Central memory CD8-positive, alpha-beta T cell (primary cell): ENCODE results near the gene SAMD13.

Source experiments
- ATAC-seq: fragments of 150-1000 bp; cut with Tn5 transposase; replicated peaks from 2 replicates; pipeline ENCODE4 v1.10.0; 2022; ENCODE audit warnings: mild to moderate bottlenecking, moderate FRiP score, moderate number of reproducible peaks; ENCODE audit not compliant: poor library complexity, severe bottlenecking; ENCODE audit errors: extremely low read depth
- DNase-seq, 2 donors: peaks; one replicate each; pipeline ENCODE4 v3.0.0; 2021; ENCODE audit warnings: low spot score in 2 of 2
- H3K27ac Mint-ChIP-seq: one replicate; pipeline ENCODE4 v1.8.0; 2022; ENCODE audit warnings: low read depth, mild to moderate bottlenecking, moderate library complexity, mixed read lengths
- H3K27me3 Mint-ChIP-seq: one replicate; pipeline ENCODE4 v1.8.0; 2022; ENCODE audit warnings: mixed read lengths
- H3K36me3 Mint-ChIP-seq: one replicate; pipeline ENCODE4 v1.8.0; 2022; ENCODE audit warnings: mild to moderate bottlenecking, moderate library complexity, mixed read lengths; ENCODE audit not compliant: insufficient read depth
- H3K4me1 Mint-ChIP-seq: one replicate; pipeline ENCODE4 v1.8.0; 2022; ENCODE audit warnings: mixed read lengths
- H3K4me3 Mint-ChIP-seq: one replicate; pipeline ENCODE4 v1.8.0; 2022; ENCODE audit warnings: mild to moderate bottlenecking, moderate library complexity, mixed read lengths
- H3K9me3 Mint-ChIP-seq: one replicate; pipeline ENCODE4 v1.8.0; 2022; ENCODE audit warnings: mixed read lengths

SAMD13 gene, protein sequence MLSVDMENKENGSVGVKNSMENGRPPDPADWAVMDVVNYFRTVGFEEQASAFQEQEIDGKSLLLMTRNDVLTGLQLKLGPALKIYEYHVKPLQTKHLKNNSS

DNA sequence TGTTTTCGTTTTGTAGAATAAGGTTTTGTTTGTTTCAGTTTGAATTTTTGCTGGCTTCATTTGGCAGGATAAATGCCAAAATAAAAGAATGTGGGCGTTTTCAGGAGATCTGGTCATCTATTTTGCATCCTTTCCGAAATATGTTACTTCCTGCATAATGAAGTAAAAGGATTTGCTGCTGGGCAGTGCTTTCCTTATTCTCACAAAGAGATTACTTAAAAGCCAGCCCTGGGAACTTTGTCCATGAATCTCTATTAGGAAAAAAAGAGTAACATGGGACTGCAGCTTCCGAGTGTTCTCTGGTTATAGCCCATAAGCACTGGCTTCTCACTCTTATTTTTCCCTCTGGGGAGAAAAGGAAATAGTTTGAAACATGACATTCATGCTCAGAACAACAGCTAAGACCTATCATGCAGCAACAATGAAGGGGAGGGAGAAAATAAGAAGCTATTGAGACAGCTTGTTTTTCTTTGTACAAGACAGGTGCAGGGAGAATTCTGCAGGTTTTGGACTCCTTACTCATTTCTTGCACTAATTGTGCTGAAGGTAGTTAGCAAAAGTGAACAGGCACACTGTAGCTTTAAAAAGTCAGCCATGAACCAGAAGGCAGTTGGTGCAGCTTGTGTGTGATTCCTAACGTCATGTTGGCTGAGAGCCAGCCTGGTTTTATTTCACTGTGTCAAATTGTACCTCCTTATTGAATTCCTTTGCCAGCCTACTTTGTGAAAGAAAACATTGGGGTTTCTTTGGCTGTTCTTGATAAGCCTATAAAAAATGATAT is at the start of gene SAMD13:
TSS of gene SAMD13 (plus strand) at position 705 of the 781 bp plus-strand sequence. CDS start 1,527 bp downstream, outside the sequence.
- Mint-ChIP-seq H3K9me3 (no peaks in the 10 kb centered on the region), H3K4me1 (peaks cover 22% of the 10 kb centered on the region), H3K36me3 (peaks cover 1% of the 10 kb centered on the region), H3K27me3 (peaks cover 60% of the 10 kb centered on the region), H3K4me3 (peak within 1 kb of the TSS; percentile 36), H3K27ac (no peak within 1 kb of the TSS)
- no peak for ATAC-seq
- no peak for DNase-seq

DNA sequence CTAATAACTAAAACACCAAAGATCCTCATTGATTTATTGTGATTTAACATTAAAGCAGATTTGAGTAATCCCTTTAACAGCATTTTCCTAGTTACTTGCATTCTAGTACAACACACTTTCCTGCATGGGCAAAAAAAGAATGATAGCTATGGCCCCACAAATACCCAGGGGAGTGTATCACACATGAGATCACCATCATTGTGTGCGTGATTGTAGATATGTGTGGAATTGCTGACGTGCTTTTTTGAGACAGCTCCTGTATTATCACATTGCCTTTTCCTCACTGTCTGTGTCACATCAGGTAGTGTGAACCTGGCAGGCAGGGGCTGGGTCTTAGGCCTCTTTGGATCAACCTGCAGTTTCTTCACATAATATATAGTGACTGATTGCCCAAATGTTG is 48.5 kb upstream of the SAMD13 start:
- Mint-ChIP-seq H3K4me1 (no peaks in the 10 kb centered on the region), H3K36me3 (no peaks in the 10 kb centered on the region), H3K9me3 (peaks cover 5% of the 10 kb centered on the region), H3K4me3 (no peak overlapping the region), H3K27ac (no peak overlapping the region), H3K27me3 (no peaks in the 10 kb centered on the region)
- DNase-seq (no peak), ATAC-seq (no peak)

DNA sequence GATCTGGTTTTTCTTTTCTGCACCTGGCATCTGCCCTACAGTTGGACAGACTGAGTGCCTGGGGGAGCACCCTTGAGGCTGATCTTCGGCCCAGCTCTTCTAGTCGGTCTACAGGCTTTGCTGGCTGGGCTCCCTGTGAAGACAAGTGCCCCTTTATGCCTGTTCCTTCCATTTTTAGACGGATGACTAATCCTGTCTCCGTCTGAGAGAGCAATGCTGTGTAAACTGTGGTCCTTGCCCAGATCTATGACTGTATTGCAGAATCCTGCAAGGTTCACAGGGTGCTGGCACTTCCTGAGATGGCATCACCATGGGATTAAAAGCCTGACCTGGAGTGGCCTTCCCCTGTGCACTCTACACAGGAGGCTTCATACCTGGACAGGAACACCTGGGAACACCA is 47.6 kb upstream of the SAMD13 start:
- Mint-ChIP-seq H3K27me3 (no peaks in the 10 kb centered on the region), H3K36me3 (no peaks in the 10 kb centered on the region), H3K4me1 (no peaks in the 10 kb centered on the region), H3K27ac (no peak overlapping the region), H3K9me3 (peaks cover 5% of the 10 kb centered on the region), H3K4me3 (no peak overlapping the region)
- DNase-seq (no peak), ATAC-seq (no peak)

GRCh38 chr1:84254703-84255238 is 46.7 kb upstream of the SAMD13 start:
- Mint-ChIP-seq H3K27me3 (no peaks in the 10 kb centered on the region), H3K4me3 (no peak overlapping the region), H3K36me3 (no peaks in the 10 kb centered on the region), H3K27ac (no peak overlapping the region), H3K4me1 (no peaks in the 10 kb centered on the region), H3K9me3 (peaks cover 5% of the 10 kb centered on the region)
- ATAC-seq (no peak), DNase-seq (no peak)

DNA sequence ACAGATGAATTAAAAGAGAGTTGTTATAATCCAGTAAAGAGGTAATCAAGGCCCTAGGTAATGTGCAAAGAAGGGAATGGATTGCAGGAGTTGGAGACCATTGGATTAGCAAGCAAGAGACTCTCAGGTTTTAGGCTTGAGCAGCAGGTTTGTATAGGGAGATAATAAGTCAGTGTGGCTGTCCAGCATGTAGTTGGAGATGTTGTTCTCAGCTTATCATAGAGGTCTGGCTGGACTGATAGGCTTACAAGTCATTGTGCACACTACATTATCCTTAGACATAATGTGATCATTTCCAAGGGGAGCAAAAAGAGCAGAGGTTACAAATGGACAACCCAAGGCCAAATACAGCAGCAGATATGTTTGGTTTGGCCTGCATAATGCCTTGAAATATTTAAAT is 45.9 kb upstream of the SAMD13 start:
- no peak for DNase-seq
- H3K9me3 Mint-ChIP-seq = peaks cover 5% of the 10 kb centered on the region
- ATAC-seq = no peak
- no peaks in the 10 kb centered on the region for H3K27me3 Mint-ChIP-seq
- no peak overlapping the region for H3K4me3 Mint-ChIP-seq
- no peaks in the 10 kb centered on the region for H3K36me3 Mint-ChIP-seq
- H3K27ac Mint-ChIP-seq = no peak overlapping the region
- no peaks in the 10 kb centered on the region for H3K4me1 Mint-ChIP-seq

DNA sequence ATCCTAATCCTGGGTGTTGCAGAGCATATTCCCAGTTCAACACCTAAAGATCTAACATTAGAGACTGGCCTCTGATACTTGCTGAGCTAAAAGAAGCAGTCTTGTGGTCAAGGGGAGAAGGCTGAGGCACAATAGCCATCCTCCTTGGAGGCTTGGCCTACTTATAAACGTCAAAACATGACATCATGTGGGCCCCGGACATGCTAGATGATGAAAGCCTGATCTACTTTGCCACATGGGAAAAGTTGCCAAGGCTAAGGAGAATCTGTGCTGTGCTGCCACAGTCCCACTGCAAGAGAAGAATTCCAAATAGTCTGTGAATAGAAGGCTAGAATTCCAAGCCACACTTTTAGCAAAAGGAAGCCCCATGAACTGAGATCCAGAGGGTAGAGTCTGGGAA is 43.9 kb upstream of the SAMD13 start:
- ATAC-seq (no peak), DNase-seq (no peak)
- H3K27ac Mint-ChIP-seq = no peak overlapping the region
- no peak overlapping the region for H3K4me3 Mint-ChIP-seq
- H3K9me3 Mint-ChIP-seq = no peaks in the 10 kb centered on the region
- no peaks in the 10 kb centered on the region for H3K4me1 Mint-ChIP-seq
- no peaks in the 10 kb centered on the region for H3K27me3 Mint-ChIP-seq
- no peaks in the 10 kb centered on the region for H3K36me3 Mint-ChIP-seq

GRCh38 chr1:84259376-84259775 is 42.1 kb upstream of the SAMD13 start:
- DNase-seq (no peak), ATAC-seq (no peak)
- Mint-ChIP-seq H3K9me3 (no peaks in the 10 kb centered on the region), H3K27me3 (no peaks in the 10 kb centered on the region), H3K4me1 (no peaks in the 10 kb centered on the region), H3K27ac (no peak overlapping the region), H3K4me3 (no peak overlapping the region), H3K36me3 (no peaks in the 10 kb centered on the region)

GRCh38 chr1:84259989-84260388 is 41.5 kb upstream of the SAMD13 start:
- H3K4me3 Mint-ChIP-seq = no peak overlapping the region
- H3K27me3 Mint-ChIP-seq = no peaks in the 10 kb centered on the region
- DNase-seq (no peak), ATAC-seq (no peak)
- no peaks in the 10 kb centered on the region for H3K36me3 Mint-ChIP-seq
- H3K4me1 Mint-ChIP-seq = no peaks in the 10 kb centered on the region
- no peaks in the 10 kb centered on the region for H3K9me3 Mint-ChIP-seq
- H3K27ac Mint-ChIP-seq = no peak overlapping the region

GRCh38 chr1:84260852-84261518 is 40.5 kb upstream of the SAMD13 start:
- DNase-seq (no peak), ATAC-seq (no peak)
- H3K27me3 Mint-ChIP-seq = no peaks in the 10 kb centered on the region
- no peaks in the 10 kb centered on the region for H3K4me1 Mint-ChIP-seq
- no peaks in the 10 kb centered on the region for H3K36me3 Mint-ChIP-seq
- no peaks in the 10 kb centered on the region for H3K9me3 Mint-ChIP-seq
- no peak overlapping the region for H3K4me3 Mint-ChIP-seq
- no peak overlapping the region for H3K27ac Mint-ChIP-seq

DNA sequence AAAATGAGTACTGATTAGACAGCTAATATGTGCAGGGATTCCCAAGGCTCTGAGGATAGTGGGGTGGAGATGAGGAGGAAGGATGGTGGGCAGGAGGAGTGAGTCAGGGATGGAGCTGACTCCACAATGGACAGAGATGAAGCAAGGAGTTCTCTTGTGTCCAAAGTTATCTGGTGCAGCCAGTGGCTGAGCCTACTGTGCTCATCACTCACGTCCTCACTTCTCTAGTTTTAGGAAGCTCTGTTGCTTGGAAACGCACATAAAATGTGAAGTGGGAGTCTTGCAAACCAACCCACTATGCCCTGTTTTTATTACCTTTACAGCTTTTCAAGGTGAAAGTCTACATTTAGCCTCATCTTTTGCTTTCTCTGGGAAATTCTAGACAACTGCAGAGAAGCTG is 36.5 kb upstream of the SAMD13 start:
- no peak overlapping the region for H3K27ac Mint-ChIP-seq
- no peaks in the 10 kb centered on the region for H3K9me3 Mint-ChIP-seq
- H3K36me3 Mint-ChIP-seq = no peaks in the 10 kb centered on the region
- no peaks in the 10 kb centered on the region for H3K4me1 Mint-ChIP-seq
- no peak overlapping the region for H3K4me3 Mint-ChIP-seq
- no peaks in the 10 kb centered on the region for H3K27me3 Mint-ChIP-seq
- no peak for DNase-seq
- no peak for ATAC-seq

DNA sequence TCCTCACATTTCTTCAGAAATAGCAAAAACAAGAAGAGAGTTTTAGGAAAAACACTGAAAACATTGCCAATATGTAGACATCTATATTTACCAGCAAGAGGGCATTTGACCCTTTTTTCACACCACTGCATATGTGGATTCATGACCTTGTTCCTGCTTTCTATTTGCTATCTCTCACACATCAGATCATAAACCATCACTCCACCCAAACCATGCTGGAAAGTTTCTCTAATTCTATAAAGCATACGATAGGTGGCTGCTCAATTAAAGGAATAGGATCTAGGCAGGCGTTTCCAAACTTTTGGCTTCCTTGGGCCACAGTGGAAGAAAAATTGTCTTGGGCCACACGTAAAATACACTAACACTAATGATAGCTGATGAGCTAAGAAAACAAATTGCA is 35.6 kb upstream of the SAMD13 start:
- Mint-ChIP-seq H3K9me3 (no peaks in the 10 kb centered on the region), H3K4me3 (no peak overlapping the region), H3K27me3 (no peaks in the 10 kb centered on the region), H3K36me3 (no peaks in the 10 kb centered on the region), H3K4me1 (no peaks in the 10 kb centered on the region), H3K27ac (no peak overlapping the region)
- no peak for DNase-seq
- ATAC-seq = no peak

DNA sequence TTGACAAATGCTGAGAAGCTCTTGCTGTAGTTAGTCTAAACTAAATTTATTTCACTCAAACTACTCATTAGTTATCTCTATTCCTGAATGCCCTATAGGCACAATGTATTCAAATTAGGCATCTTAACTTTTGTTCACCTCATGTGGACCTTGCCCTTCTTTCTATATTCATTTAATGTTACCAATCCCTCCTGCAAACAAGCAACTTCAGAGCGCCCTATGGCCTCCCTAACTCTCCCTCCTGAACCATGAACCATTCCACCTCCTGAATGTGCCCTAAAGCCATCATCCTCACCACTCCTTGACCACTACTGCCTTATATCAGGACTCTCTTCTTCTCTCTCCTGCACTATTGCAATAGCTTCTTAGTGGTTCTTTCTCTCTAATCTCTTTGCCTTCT is 34.8 kb upstream of the SAMD13 start:
- H3K27ac Mint-ChIP-seq = no peak overlapping the region
- no peak overlapping the region for H3K4me3 Mint-ChIP-seq
- DNase-seq (no peak), ATAC-seq (no peak)
- H3K9me3 Mint-ChIP-seq = no peaks in the 10 kb centered on the region
- no peaks in the 10 kb centered on the region for H3K36me3 Mint-ChIP-seq
- H3K27me3 Mint-ChIP-seq = no peaks in the 10 kb centered on the region
- H3K4me1 Mint-ChIP-seq = peaks cover 8% of the 10 kb centered on the region

DNA sequence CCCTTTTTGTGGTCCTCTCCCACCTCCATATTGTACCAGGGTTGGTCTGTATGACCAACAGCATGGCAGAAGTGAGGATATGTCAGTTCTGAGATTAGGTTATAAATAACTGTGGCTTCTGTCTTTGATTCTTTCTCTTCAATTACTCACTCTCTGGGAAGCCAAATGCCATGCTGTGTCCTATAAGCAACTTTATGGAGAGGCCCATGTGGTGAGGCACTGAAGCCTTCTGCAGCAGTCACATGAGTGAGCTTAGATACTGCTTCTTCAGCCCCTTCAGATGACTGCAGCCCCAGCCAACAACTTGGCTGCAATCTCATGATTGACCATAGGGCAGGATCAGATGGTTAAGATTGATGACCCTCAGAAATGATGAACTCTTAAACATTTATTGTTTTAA is 34.0 kb upstream of the SAMD13 start:
- DNase-seq = no peak
- Mint-ChIP-seq H3K4me1 (peaks cover 8% of the 10 kb centered on the region), H3K27me3 (no peaks in the 10 kb centered on the region), H3K9me3 (no peaks in the 10 kb centered on the region), H3K36me3 (no peaks in the 10 kb centered on the region), H3K4me3 (no peak overlapping the region), H3K27ac (no peak overlapping the region)
- ATAC-seq = no peak
